GM21367 (cell line): ENCODE data around the gene WRNIP1.

Experiments used
- ATAC-seq: cut with Tn5 transposase; IDR thresholded peaks from one replicate; pipeline ENCODE4 v1.9.1; 2021; ENCODE audit not compliant: unreplicated experiment

The WRNIP1 gene

GRCh38 chr6:2803731-2804429 is 38.7 kb downstream of the WRNIP1 start:
- ATAC-seq = no peak

DNA sequence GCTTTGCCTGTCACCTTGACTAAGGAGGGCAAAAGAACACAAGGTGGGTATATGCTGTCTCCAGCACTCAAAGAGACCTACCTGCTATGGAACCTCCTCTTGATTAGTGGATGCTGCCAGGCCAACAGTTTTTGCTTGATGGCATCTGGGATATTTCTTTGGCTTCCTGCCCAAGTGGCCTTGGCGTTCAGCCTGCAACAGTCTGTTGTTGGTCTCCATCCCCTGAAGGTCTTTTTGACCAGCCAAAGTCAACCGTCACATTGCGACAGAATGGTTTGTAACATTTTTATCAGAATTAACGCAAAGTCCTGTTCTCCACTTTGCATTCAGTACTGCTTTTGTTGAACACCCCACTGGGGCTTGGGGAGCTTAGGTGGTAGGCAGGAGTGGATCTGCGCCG is 39.3 kb downstream of the WRNIP1 start:
- ATAC-seq = no peak

DNA sequence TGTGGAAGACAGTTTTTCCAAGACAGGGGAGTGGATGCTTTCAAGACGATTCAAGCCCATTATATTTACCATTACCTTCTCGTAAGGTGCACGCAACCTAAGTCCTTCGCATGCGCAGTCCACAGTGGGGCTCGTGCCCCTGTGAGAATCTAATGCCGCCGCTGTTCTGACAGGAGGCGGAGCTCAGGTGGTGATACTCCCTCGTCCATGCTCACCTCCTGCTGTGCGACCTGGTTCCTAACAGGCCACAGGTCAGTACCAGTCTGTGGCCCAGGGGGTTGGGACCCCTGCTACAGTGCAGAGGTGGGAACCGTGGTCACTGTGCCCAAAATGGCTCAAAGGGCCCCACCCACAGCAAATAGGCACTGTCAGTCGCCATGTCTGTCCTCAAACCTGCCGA is 39.8 kb downstream of the WRNIP1 start:
- ATAC-seq = no peak

GRCh38 chr6:2806644-2807043 is 41.5 kb downstream of the WRNIP1 start:
- ATAC-seq = no peak

DNA sequence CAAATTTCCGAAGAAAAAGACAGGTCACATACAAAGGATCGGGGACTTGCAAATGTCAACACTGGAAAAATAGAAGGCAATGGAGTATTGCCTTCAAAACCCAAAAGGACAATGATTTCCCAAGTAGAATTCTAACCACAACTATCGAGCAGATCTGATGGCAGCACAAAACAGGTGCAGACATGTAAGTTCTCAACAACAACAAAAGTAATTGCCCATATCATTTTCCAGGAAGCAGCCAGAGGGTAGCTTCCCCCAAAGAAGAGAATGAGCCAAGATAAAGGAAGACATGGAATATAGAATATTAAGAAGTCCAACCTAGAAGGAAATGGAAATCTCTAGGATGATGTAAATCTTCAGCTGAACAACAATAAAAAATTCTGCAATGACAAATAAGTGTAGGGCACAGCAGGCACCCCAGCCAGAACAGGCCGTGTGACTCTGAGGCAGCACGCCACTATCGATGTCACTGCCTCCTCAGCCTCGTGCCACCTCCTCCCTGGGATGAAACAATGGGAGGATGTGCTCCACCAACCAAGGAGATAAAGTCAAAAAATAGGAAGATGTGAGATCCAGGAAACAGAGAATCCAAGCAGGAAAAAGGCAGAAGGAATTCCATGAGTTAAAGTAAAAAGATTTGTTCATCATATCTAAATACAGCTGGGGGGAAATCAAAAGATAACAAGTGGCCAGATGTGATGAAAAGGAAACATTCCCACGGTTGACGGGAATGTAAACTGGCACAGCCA is 42.3 kb downstream of the WRNIP1 start:
- ATAC-seq = no peak

DNA sequence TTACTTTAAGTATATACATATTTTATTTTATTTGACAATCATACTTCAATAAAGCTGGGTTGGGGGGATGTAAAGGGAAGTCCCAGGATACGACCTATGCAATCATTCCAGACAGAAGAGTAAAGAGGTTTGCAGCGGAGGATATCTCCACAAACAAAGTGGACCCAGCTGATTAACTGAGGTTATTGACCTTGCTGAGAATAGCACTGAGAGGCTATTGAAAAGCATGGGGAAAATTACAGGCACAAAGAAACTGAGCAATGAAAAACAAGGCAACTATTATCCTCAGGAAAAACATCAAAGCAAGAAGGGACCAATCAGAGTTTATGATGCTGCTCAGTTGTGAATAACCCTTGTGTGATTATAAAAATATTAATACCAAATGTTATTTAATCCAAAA is 43.8 kb downstream of the WRNIP1 start:
- no peak for ATAC-seq

- ATAC-seq = no peak
Observed at GRCh38 chr6:2810092-2810671, 45.0 kb downstream of the WRNIP1 start.

- ATAC-seq = no peak
Observed at GRCh38 chr6:2812695-2813094, 47.5 kb downstream of the WRNIP1 start.

DNA sequence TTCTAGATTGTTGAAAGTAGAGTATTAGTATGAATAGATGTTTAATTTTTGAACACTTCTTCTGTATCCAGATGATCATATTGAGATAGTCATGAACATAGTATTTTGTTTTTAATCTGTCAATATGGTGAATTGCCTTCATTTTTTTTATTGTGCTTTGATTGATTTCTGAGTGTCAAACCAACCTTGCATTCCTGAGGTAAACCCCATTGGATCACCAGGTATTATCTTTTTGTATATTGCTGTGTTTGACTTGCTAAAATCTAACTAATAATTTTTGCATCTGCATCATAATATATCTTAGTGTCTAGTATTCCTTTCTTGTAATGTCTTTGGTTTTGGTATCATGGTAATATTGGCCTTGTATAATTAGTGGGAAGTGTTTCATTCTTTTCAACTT is 51.0 kb downstream of the WRNIP1 start:
- no peak for ATAC-seq

DNA sequence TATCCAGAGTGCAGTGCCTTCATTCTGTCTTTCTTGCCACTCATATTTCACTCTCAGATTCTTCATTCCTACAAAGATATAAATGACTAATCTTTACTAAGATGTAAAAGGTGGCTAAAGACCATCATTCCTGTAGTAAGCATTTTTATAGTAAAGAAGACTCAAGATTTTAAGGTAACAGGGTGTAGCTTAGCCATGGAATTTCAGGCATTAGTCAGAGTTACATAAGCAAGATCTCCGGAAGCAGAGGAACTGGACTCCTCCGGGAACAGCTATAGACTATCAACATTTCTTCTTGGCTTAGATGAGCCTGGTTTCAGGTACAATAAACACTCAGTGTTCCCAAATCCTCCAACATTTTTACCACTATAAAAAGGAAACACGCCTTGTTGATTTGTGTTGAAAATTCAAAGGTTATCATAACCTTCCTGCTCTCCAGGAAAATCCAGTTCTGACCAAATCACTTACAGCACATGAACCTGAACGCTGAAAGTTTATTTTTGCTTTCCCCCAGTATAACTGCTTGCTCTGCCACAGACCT is 52.8 kb downstream of the WRNIP1 start:
- ATAC-seq = no peak

DNA sequence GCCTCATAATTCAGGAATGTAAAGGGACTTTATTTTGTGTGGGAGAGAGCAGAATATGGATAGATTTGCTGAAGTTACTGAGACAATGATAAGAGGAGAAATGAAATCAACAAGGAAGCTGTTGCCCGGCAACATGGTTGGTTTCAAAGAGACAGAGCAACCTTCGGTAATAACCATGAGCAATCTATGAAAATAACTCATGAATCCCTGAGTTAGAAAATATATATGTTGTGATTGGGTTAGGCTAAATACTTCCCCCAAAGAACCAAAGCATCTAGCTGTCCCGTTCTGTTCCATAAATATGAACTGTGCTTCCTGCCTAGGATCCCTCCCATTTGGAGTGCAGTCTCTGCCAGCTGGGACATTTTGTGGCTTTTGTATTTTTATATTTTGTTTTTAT is 53.4 kb downstream of the WRNIP1 start:
- ATAC-seq = no peak

- no peak for ATAC-seq
Observed at GRCh38 chr6:2819115-2819514, 53.9 kb downstream of the WRNIP1 start.

DNA sequence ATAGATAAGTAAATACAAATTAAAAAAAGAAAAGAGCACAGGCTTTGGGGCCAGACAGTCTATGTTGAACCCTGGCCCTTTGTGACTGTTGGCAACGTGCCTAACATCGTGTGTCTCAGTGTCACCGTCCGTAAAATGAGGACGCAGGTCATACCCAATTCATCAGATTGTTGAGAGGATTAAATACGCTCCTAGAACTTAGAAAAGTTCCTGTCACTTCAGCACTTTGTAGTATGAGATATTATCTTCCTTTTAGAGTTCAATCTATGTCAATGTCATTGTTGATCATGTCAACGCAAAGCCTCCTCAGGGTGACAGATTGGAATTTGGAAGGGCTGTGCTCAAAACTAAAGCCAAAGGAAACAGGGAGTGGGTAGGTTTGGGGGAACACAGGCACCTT is 54.8 kb downstream of the WRNIP1 start:
- no peak for ATAC-seq

GRCh38 chr6:2820415-2820814 is 55.2 kb downstream of the WRNIP1 start:
- no peak for ATAC-seq

GRCh38 chr6:2821554-2821953 is 56.4 kb downstream of the WRNIP1 start:
- no peak for ATAC-seq

DNA sequence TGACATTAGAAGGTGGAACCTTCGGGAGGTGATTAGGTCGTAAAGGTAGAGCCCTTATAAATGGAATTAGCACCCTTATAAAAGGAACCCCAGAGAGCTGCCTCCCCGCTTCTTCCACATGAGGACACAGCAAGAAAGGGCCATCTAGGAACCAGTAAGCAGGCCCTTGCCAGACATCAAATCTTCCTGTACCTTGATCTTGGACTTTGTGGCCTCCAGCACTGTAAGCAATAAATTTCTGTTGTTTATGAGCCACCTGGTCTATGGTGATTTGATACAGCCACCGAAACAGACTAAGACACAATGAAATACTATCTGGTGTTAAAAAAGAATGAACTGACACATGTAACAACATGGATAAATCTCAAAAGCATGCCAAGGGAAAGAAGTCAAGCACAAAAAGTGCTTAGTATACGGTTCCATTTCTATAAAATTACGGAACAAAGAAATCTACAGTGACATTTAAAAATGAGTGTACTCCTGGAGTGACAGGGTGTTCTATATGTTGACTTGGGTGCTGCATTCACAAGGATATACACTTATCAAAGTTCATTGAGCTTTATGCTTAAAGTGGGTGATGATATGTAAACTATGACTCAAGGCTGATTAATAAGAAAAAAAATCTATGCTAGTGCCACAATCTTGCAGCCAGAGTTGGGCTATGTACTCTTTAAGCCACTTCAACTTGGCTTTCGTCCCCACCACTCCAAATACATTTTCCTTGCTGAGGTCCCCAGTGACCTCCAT is 58.1 kb downstream of the WRNIP1 start:
- ATAC-seq = no peak

DNA sequence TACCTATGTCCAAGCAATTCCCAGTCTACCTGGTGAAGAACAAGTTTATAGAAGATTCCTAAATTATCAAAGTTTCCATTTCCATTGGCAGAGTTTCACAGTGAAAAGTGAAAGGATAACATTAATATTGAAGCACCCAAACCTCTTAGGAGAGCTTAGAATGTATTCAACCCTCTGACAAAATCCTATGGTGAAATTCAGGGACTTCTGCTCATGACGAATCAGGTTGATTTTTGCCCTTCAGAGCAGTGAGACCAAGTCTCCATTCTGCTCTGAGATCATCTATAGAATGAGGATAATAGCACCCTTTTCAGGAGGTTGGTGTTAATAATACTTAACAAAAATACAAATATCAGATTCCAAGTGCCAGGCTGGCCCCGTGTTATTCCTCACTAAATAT is 60.9 kb downstream of the WRNIP1 start:
- ATAC-seq = no peak

- no peak for ATAC-seq
Observed at GRCh38 chr6:2827142-2827541, 61.9 kb downstream of the WRNIP1 start.

- no peak for ATAC-seq
Observed at GRCh38 chr6:2828629-2829028, 63.4 kb downstream of the WRNIP1 start.

DNA sequence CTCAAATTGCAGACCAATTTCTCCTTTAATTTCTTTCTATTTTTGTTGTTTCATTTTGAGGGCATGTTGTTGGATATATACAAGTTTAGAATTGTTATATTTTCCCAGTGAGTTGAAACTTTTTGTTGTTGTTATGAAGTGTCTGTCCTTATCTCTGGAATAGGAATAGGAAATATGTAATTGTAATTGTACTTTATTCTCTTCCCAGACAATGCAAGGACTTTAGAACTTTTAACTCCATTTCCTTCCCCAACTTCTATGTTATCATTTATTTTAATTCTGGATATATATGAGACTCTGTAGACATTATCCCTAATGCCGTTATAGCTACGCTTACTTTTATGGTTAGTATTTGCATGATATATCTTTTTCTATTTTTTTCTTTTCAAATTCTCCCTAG is 64.1 kb downstream of the WRNIP1 start:
- ATAC-seq = no peak

GRCh38 chr6:2830183-2830582 is 65.0 kb downstream of the WRNIP1 start:
- no peak for ATAC-seq
